WTC11 (cell line): Measurements from ENCODE around the gene BBLN. TPM values are rescaled to one million over a fixed set of nuclear protein-coding genes. Genes with fewer than 3 reads are reported as not detected.

ENCODE experiments used
- ATAC-seq: fragments of 200-7000 bp; cut with Tn5 transposase; 2 replicates; pipeline ENCODE4 v1.10.0; 2021; ENCODE audit warnings: mild to moderate bottlenecking, moderate library complexity
- CTCF ChIA-PET: fragments of 300-600 bp; sonication (Branson Sonifier 250); formaldehyde crosslinking; loops from one replicate; lab custom pipeline; 2021; ENCODE audit warnings: antibody characterized with exemption; lab: Charles Lee
- POLR2A ChIA-PET: fragments of 350-600 bp; sonication (Branson Sonifier 250); formaldehyde crosslinking; loops from one replicate; lab custom pipeline; 2021; ENCODE audit warnings: antibody characterized with exemption; lab: Charles Lee
- DNase-seq: peaks from one replicate; pipeline ENCODE4 v3.0.0; 2021; ENCODE audit warnings: low spot score
- H3K27ac Mint-ChIP-seq: 2 replicates; pipeline ENCODE4 v1.8.0; 2021; ENCODE audit warnings: mixed read lengths
- H3K27me3 Mint-ChIP-seq: 2 replicates; pipeline ENCODE4 v1.8.0; 2021; ENCODE audit warnings: low read depth, mild to moderate bottlenecking, moderate library complexity, mixed read lengths
- H3K36me3 Mint-ChIP-seq: 2 replicates; pipeline ENCODE4 v1.8.0; 2021; ENCODE audit warnings: mixed read lengths
- H3K4me1 Mint-ChIP-seq: 2 replicates; pipeline ENCODE4 v1.8.0; 2022; ENCODE audit warnings: mixed read lengths
- H3K4me3 Mint-ChIP-seq: 2 replicates; pipeline ENCODE4 v1.8.0; 2021; ENCODE audit warnings: mild to moderate bottlenecking, moderate library complexity, mixed read lengths
- H3K9me3 Mint-ChIP-seq: 2 replicates; pipeline ENCODE4 v1.8.0; 2021; ENCODE audit warnings: mixed read lengths
- ARID4B ChIP-seq: sonication (generic); formaldehyde crosslinking; IDR thresholded peaks from 2 replicates; pipeline ENCODE4 v1.8.0; 2023; ENCODE audit warnings: missing genetic modification reagents, mild to moderate bottlenecking, borderline replicate concordance
- ATF1 ChIP-seq: sonication (generic); formaldehyde crosslinking; IDR thresholded peaks from 2 replicates; pipeline ENCODE4 v1.8.1; 2023; ENCODE audit warnings: mild to moderate bottlenecking, moderate library complexity, missing genetic modification reagents
- ATF2 ChIP-seq: sonication (generic); formaldehyde crosslinking; IDR thresholded peaks from 2 replicates; pipeline ENCODE4 v1.8.1; 2022; ENCODE audit warnings: low read depth, missing genetic modification reagents, borderline replicate concordance
- CDX4 ChIP-seq: fragments of 250-450 bp; sonication (Bioruptor Pico); IDR thresholded peaks from 2 replicates; pipeline ENCODE4 v1.9.0; 2021; ENCODE audit warnings: moderate library complexity, mild to moderate bottlenecking, inconsistent platforms, borderline replicate concordance
- CREM ChIP-seq: sonication (generic); formaldehyde crosslinking; IDR thresholded peaks from 2 replicates; pipeline ENCODE4 v1.8.1; 2022; ENCODE audit warnings: mild to moderate bottlenecking, missing genetic modification reagents, moderate library complexity
- E2F5 ChIP-seq: sonication (generic); formaldehyde crosslinking; IDR thresholded peaks from 2 replicates; pipeline ENCODE4 v1.8.1; 2022; ENCODE audit warnings: mild to moderate bottlenecking, moderate library complexity, missing genetic modification reagents
- ELF4 ChIP-seq: sonication (generic); formaldehyde crosslinking; IDR thresholded peaks from 2 replicates; pipeline ENCODE4 v1.8.1; 2022; ENCODE audit warnings: low read depth, mild to moderate bottlenecking, moderate library complexity, missing genetic modification reagents
- ETV6 ChIP-seq: sonication (generic); formaldehyde crosslinking; IDR thresholded peaks from 2 replicates; pipeline ENCODE4 v1.8.1; 2022; ENCODE audit warnings: mild to moderate bottlenecking, missing genetic modification reagents
- JUN ChIP-seq: sonication (generic); formaldehyde crosslinking; IDR thresholded peaks from 2 replicates; pipeline ENCODE4 v1.8.0; 2023; ENCODE audit warnings: mild to moderate bottlenecking, missing genetic modification reagents
- NFYB ChIP-seq: sonication (generic); formaldehyde crosslinking; conservative IDR thresholded peaks from 2 replicates; pipeline ENCODE4 v1.8.0; 2022; ENCODE audit warnings: low read depth, missing genetic modification reagents
- SP1 ChIP-seq: sonication (generic); formaldehyde crosslinking; conservative IDR thresholded peaks from 2 replicates; pipeline ENCODE4 v1.8.1; 2022; ENCODE audit warnings: missing genetic modification reagents
- TEAD1 ChIP-seq: sonication (generic); formaldehyde crosslinking; IDR thresholded peaks from 2 replicates; pipeline ENCODE4 v1.8.0; 2022; ENCODE audit warnings: mild to moderate bottlenecking, missing genetic modification reagents
- ZBTB21 ChIP-seq: sonication (generic); formaldehyde crosslinking; IDR thresholded peaks from 2 replicates; pipeline ENCODE4 v1.8.1; 2023; ENCODE audit warnings: mild to moderate bottlenecking, missing genetic modification reagents, borderline replicate concordance
- ZNF121 ChIP-seq: sonication (generic); formaldehyde crosslinking; IDR thresholded peaks from 2 replicates; pipeline ENCODE4 v1.8.0; 2023; ENCODE audit warnings: missing genetic modification reagents
- ZNF138 ChIP-seq: sonication (generic); formaldehyde crosslinking; conservative IDR thresholded peaks from 2 replicates; pipeline ENCODE4 v1.8.1; 2022; ENCODE audit warnings: mild to moderate bottlenecking, moderate library complexity, missing genetic modification reagents
- ZNF232 ChIP-seq: sonication (generic); formaldehyde crosslinking; IDR thresholded peaks from 2 replicates; pipeline ENCODE4 v1.8.0; 2022; ENCODE audit warnings: mild to moderate bottlenecking, missing genetic modification reagents
- ZNF532 ChIP-seq: fragments of 250-450 bp; sonication (Bioruptor Pico); IDR thresholded peaks from 2 replicates; pipeline ENCODE4 v1.9.0; 2021; ENCODE audit warnings: mild to moderate bottlenecking, borderline replicate concordance
- total RNA-seq: library from RNA; stranded (reverse); gene quantifications from 3 replicates; pipeline ENCODE4 v1.2.3, GENCODE V29; 2021
- TF ChIP-seq, protein P1 (sequence below): sonication (generic); formaldehyde crosslinking; IDR thresholded peaks from 2 replicates; pipeline ENCODE4 v1.8.0; 2022; ENCODE audit warnings: mild to moderate bottlenecking, missing genetic modification reagents
- TF ChIP-seq, protein P2 (sequence below): sonication (generic); formaldehyde crosslinking; IDR thresholded peaks from 2 replicates; pipeline ENCODE4 v1.8.1; 2023; ENCODE audit warnings: mild to moderate bottlenecking, missing genetic modification reagents
- TF ChIP-seq, protein P3 (sequence below): sonication (generic); formaldehyde crosslinking; conservative IDR thresholded peaks from 2 replicates; pipeline ENCODE4 v1.8.1; 2022; ENCODE audit warnings: mild to moderate bottlenecking, missing genetic modification reagents

The BBLN gene
- total RNA-seq, 1 experiment from 2014 or later = 77.1 TPM

DNA sequence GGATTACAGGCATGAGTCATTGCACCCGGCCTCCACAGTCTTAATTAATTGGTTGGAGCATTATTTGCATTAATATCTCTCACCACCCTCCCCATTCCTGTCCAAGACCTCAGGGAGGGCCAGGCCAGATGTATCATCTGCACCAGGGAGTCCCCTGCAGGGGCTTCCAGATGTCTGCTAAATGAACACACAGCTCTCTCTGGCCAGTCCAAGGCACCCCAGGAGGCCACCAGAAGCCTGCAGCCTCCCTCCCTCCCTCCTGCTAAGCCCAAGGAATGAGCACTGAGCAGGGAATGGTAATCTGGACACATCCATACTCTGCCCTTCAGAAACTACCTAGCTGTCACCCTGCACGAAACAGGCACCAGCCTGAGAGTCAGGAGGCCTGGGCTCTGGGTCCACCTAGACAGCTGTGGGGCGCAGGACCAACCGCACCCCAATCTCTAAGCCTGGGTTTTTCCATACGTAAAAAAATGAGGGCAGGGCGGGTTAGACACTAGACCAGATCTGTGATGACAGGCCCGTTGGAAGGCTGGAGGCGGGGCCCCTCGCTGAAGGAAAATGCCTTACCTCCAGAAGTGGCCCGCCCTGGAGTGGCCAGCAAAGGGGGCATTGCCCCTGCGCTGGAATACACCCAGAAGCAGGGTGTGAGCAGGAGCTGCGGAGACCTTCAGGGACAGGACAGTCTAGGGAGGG, 23.0 kb downstream of the BBLN start:
- Mint-ChIP-seq H3K4me3 (no peak overlapping the region), H3K36me3 (peaks cover 35% of the 10 kb centered on the region)
- CTCF ChIA-PET = interaction anchor here (0.6 to 2.1 kb wide), 12 partner anchors 9 to 158 kb away, joined by 3 to 7 read pairs (median 4); no protein-coding TSS in a partner anchor
- TF ChIP-seq ATF2 (CRISPR knock-in tag) (no peak), TEAD1 (no peak), ZNF138 (CRISPR knock-in tag) (no peak), CREM (CRISPR knock-in tag) (no peak), NFYB (CRISPR knock-in tag) (no peak), E2F5 (no peak), ATF1 (CRISPR knock-in tag) (no peak), ZNF532 (CRISPR knock-in tag) (no peak), JUN (CRISPR knock-in tag) (no peak), ZNF121 (CRISPR knock-in tag) (no peak), ETV6 (CRISPR knock-in tag) (no peak), ARID4B (CRISPR knock-in tag) (no peak), CDX4 (no peak), ZNF232 (CRISPR knock-in tag) (no peak), ELF4 (CRISPR knock-in tag) (no peak), ZBTB21 (no peak), SP1 (CRISPR knock-in tag) (no peak)
- TF ChIP-seq, protein P1, sequence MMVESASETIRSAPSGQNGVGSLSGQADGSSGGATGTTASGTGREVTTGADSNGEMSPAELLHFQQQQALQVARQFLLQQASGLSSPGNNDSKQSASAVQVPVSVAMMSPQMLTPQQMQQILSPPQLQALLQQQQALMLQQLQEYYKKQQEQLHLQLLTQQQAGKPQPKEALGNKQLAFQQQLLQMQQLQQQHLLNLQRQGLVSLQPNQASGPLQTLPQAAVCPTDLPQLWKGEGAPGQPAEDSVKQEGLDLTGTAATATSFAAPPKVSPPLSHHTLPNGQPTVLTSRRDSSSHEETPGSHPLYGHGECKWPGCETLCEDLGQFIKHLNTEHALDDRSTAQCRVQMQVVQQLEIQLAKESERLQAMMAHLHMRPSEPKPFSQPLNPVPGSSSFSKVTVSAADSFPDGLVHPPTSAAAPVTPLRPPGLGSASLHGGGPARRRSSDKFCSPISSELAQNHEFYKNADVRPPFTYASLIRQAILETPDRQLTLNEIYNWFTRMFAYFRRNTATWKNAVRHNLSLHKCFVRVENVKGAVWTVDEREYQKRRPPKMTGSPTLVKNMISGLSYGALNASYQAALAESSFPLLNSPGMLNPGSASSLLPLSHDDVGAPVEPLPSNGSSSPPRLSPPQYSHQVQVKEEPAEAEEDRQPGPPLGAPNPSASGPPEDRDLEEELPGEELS (CRISPR knock-in tag) = no peak
- TF ChIP-seq, protein P2, sequence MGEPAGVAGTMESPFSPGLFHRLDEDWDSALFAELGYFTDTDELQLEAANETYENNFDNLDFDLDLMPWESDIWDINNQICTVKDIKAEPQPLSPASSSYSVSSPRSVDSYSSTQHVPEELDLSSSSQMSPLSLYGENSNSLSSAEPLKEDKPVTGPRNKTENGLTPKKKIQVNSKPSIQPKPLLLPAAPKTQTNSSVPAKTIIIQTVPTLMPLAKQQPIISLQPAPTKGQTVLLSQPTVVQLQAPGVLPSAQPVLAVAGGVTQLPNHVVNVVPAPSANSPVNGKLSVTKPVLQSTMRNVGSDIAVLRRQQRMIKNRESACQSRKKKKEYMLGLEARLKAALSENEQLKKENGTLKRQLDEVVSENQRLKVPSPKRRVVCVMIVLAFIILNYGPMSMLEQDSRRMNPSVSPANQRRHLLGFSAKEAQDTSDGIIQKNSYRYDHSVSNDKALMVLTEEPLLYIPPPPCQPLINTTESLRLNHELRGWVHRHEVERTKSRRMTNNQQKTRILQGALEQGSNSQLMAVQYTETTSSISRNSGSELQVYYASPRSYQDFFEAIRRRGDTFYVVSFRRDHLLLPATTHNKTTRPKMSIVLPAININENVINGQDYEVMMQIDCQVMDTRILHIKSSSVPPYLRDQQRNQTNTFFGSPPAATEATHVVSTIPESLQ (CRISPR knock-in tag) = no peak
- TF ChIP-seq, protein P3, sequence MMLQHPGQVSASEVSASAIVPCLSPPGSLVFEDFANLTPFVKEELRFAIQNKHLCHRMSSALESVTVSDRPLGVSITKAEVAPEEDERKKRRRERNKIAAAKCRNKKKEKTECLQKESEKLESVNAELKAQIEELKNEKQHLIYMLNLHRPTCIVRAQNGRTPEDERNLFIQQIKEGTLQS (CRISPR knock-in tag) = no peak
- TF ChIP-seq, all 79 proteins: peak for 0
- Mint-ChIP-seq H3K9me3 (no peaks in the 10 kb centered on the region), H3K4me1 (no peaks in the 10 kb centered on the region), H3K27ac (no peak overlapping the region), H3K27me3 (no peaks in the 10 kb centered on the region)
- no peak for ATAC-seq
- no peak for DNase-seq
- POLR2A ChIA-PET = no interaction called here
